Panc1 (cell line): ENCODE results near the gene RPS14.

Experiments used
- TF ChIP-seq, protein P1 (sequence below): fragments of 450-650 bp; IDR thresholded peaks from 2 replicates; pipeline ENCODE4 v1.5.1; 2017; ENCODE audit warnings: mild to moderate bottlenecking
- TF ChIP-seq, protein P2 (sequence below), 2 experiments: IDR thresholded peaks; 2 replicates each; pipeline ENCODE4 v1.6.1; 2011 to 2012; ENCODE audit warnings: low read depth in 2 of 2, control low read depth in 1 of 2, low read length in 1 of 2, mild to moderate bottlenecking in 1 of 2, moderate library complexity in 1 of 2; ENCODE audit not compliant: insufficient read depth in 1 of 2

DNA sequence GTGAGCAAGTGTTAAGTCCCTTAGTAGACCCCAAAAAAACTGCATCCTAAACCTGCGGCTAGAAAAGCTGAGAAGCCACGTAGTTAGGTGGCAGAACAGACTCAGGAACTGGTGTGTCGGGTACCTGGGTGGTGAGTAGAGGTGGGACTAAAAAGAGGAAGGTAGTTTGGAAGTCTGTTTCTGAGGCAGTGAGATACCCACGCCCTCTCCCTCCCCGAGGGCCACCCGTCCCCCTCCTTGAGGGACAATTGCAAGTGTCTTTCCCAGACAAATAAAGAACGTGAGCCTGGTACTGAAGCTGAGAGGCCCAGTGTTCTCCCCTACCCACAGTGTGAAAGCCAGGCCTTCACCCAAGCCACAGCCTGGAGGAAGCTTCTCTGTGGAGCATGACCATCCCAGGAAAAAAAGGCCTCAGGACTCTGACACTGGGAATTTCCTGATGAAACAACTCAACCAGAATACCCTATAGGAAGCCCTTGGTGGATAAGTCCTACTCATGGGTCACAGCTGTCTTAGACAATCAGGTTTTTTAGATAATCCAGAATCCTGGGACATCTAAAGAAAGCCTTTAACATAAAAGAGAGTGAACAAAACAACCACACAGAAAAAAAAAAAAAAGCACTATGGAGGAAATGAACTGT is 29.8 kb downstream of the RPS14 start:
- TF ChIP-seq, protein P1, sequence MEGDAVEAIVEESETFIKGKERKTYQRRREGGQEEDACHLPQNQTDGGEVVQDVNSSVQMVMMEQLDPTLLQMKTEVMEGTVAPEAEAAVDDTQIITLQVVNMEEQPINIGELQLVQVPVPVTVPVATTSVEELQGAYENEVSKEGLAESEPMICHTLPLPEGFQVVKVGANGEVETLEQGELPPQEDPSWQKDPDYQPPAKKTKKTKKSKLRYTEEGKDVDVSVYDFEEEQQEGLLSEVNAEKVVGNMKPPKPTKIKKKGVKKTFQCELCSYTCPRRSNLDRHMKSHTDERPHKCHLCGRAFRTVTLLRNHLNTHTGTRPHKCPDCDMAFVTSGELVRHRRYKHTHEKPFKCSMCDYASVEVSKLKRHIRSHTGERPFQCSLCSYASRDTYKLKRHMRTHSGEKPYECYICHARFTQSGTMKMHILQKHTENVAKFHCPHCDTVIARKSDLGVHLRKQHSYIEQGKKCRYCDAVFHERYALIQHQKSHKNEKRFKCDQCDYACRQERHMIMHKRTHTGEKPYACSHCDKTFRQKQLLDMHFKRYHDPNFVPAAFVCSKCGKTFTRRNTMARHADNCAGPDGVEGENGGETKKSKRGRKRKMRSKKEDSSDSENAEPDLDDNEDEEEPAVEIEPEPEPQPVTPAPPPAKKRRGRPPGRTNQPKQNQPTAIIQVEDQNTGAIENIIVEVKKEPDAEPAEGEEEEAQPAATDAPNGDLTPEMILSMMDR = no peak
- TF ChIP-seq, protein P2, sequence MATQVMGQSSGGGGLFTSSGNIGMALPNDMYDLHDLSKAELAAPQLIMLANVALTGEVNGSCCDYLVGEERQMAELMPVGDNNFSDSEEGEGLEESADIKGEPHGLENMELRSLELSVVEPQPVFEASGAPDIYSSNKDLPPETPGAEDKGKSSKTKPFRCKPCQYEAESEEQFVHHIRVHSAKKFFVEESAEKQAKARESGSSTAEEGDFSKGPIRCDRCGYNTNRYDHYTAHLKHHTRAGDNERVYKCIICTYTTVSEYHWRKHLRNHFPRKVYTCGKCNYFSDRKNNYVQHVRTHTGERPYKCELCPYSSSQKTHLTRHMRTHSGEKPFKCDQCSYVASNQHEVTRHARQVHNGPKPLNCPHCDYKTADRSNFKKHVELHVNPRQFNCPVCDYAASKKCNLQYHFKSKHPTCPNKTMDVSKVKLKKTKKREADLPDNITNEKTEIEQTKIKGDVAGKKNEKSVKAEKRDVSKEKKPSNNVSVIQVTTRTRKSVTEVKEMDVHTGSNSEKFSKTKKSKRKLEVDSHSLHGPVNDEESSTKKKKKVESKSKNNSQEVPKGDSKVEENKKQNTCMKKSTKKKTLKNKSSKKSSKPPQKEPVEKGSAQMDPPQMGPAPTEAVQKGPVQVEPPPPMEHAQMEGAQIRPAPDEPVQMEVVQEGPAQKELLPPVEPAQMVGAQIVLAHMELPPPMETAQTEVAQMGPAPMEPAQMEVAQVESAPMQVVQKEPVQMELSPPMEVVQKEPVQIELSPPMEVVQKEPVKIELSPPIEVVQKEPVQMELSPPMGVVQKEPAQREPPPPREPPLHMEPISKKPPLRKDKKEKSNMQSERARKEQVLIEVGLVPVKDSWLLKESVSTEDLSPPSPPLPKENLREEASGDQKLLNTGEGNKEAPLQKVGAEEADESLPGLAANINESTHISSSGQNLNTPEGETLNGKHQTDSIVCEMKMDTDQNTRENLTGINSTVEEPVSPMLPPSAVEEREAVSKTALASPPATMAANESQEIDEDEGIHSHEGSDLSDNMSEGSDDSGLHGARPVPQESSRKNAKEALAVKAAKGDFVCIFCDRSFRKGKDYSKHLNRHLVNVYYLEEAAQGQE (IDR thresholded peaks at IDR 0.05; ENCODE audit: insufficient read depth in 1 of 2, low read depth in 2 of 2, low read length in 1 of 2) = no peak
